ENCODE measurements around the gene GPR160. TPM values are rescaled to one million over a fixed set of nuclear protein-coding genes. Genes with fewer than 3 reads are reported as not detected.

The GPR160 gene
- total and polyA plus RNA-seq, 2 of the 13 experiments (the other 11 are each of a cell fraction or from before 2014, with no cell fraction given): 12.1 to 23.2 TPM

GRCh38 chr3:170003881-170004356, 33.9 kb upstream of the GPR160 start (continued):
- TF ChIP-seq E2F2 (CRISPR knock-in tag; IDR thresholded peaks at IDR 0.05; ENCODE audit: borderline replicate concordance) (no peak), ARID5B (CRISPR knock-in tag; IDR thresholded peaks at IDR 0.05) (peak; percentile 94; the same call in 1 of the 2 replicates), ZNF33B (CRISPR knock-in tag; IDR thresholded peaks at IDR 0.05) (no peak), HOXA3 (CRISPR knock-in tag; IDR thresholded peaks at IDR 0.05) (peak; percentile 54; the same call in 1 of the 2 replicates), ZNF839 (CRISPR knock-in tag; IDR thresholded peaks at IDR 0.05; ENCODE audit: borderline replicate concordance) (no peak), AHR (CRISPR knock-in tag; IDR thresholded peaks at IDR 0.05) (no peak), ZNF792 (CRISPR knock-in tag; IDR thresholded peaks at IDR 0.05) (peak; percentile 45; the same call in 1 of the 2 replicates), SUZ12 (IDR thresholded peaks at IDR 0.05; ENCODE audit: low read depth, low read length) (no peak), ZUFSP (CRISPR knock-in tag; IDR thresholded peaks at IDR 0.05; ENCODE audit: borderline replicate concordance) (no peak), HNRNPL (IDR thresholded peaks at IDR 0.05; ENCODE audit: low read depth, low read length) (no peak), THAP11 (CRISPR knock-in tag; IDR thresholded peaks at IDR 0.05) (peak; percentile 13; the same call in 1 of the 2 replicates), CEBPB (IDR thresholded peaks at IDR 0.05; ENCODE audit: borderline replicate concordance, low read depth, low read length) (no peak), ZNF326 (CRISPR knock-in tag; IDR thresholded peaks at IDR 0.05; ENCODE audit: borderline replicate concordance) (no peak), ZNF333 (CRISPR knock-in tag; IDR thresholded peaks at IDR 0.05; ENCODE audit: borderline replicate concordance) (no peak), ZNF33A (CRISPR knock-in tag; IDR thresholded peaks at IDR 0.05; ENCODE audit: borderline replicate concordance) (no peak), NR0B2 (CRISPR knock-in tag; IDR thresholded peaks at IDR 0.05) (no peak), ATF5 (CRISPR knock-in tag; IDR thresholded peaks at IDR 0.05; ENCODE audit: low read depth) (no peak), ZNF124 (CRISPR knock-in tag; IDR thresholded peaks at IDR 0.05) (no peak), SNRNP70 (IDR thresholded peaks at IDR 0.05; ENCODE audit: low read depth, low read length) (no peak)
